ENCODE data around the gene EXOC2.

DNA sequence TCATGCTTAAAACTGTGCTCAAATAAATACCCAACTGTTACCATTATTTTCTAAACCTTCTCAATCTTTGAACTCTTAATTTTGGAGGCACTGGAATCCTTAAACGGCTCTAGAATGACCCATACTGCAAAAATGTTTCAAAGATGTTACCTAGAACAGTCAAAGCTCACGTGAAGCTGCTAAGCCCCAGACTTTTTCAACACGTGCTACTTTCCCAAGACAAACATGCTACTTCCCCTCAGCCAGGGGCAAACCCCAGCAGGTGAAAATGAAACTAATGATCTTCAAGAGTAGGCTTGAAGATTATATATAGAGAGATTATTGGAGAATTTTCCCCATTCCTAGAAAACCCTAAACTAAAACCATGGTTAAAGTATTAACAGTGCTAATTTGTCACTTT, 64.2 kb downstream of the EXOC2 start:
- TF ChIP-seq, protein P1, sequence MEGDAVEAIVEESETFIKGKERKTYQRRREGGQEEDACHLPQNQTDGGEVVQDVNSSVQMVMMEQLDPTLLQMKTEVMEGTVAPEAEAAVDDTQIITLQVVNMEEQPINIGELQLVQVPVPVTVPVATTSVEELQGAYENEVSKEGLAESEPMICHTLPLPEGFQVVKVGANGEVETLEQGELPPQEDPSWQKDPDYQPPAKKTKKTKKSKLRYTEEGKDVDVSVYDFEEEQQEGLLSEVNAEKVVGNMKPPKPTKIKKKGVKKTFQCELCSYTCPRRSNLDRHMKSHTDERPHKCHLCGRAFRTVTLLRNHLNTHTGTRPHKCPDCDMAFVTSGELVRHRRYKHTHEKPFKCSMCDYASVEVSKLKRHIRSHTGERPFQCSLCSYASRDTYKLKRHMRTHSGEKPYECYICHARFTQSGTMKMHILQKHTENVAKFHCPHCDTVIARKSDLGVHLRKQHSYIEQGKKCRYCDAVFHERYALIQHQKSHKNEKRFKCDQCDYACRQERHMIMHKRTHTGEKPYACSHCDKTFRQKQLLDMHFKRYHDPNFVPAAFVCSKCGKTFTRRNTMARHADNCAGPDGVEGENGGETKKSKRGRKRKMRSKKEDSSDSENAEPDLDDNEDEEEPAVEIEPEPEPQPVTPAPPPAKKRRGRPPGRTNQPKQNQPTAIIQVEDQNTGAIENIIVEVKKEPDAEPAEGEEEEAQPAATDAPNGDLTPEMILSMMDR (conservative IDR thresholded peaks at IDR 0.05): no peak
- TF ChIP-seq ZFX (IDR thresholded peaks at IDR 0.05): no peak

All from C4-2B (cell line).